GM18526 (cell line): ENCODE measurements around the gene METTL4.

Experiments used
- POLR2A ChIP-seq: IDR thresholded peaks from 3 replicates; pipeline ENCODE4 v1.6.1; 2011; ENCODE audit not compliant: insufficient read length; ENCODE audit errors: extremely low read depth

The METTL4 gene, protein sequence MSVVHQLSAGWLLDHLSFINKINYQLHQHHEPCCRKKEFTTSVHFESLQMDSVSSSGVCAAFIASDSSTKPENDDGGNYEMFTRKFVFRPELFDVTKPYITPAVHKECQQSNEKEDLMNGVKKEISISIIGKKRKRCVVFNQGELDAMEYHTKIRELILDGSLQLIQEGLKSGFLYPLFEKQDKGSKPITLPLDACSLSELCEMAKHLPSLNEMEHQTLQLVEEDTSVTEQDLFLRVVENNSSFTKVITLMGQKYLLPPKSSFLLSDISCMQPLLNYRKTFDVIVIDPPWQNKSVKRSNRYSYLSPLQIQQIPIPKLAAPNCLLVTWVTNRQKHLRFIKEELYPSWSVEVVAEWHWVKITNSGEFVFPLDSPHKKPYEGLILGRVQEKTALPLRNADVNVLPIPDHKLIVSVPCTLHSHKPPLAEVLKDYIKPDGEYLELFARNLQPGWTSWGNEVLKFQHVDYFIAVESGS

DNA sequence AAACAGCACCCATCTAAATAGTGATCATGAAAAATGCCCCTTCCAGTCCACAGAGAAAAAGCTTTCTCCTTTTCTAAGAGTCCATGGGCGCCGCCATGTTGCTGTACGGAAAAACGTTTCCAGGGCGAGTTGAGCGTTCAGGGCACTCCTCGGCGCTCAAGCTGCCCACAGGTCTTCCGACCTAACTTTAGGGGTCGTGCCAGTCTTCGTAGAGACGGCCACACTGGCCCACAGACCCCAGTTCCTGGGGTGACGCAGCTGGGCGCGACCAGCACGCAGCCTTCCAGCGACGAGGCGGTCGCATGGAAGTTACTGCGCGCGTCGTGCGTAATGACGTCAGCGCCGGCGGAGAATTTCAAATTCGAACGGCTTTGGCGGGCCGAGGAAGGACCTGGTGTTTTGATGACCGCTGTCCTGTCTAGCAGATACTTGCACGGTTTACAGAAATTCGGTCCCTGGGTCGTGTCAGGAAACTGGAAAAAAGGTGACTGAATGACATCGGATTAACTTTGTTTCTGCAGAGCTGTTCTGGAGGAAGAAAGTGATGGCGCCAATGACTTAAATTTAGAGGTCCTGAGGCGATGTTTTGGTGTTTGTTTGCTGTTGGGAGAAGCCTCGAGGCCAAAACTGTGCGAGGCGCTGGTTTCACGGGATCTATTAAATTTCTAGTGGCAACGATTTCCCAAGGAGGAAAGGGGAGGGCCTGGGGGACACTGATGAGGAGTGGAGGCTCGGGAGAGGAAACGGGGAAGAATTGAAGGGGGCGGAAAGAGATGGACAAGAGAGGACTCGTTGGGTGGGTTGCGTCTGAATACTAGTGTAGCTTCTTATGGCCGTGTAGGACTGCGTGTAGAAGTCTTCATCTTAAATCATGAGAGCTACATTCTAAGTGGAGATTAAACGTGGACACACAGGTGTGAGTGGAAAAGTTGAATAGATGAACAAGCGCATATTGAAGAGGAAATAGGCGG lies at the start of gene METTL4, which contains the start of gene NDC80:
TSS of gene METTL4 (minus strand) at position 306 of the 971 bp plus-strand sequence. CDS start 4,289 bp downstream, outside the sequence.
TSS of gene NDC80 (plus strand) at position 358 of the 971 bp plus-strand sequence. CDS start 1,429 bp downstream, outside the sequence.
- TF ChIP-seq POLR2A = peak; percentile 65

DNA sequence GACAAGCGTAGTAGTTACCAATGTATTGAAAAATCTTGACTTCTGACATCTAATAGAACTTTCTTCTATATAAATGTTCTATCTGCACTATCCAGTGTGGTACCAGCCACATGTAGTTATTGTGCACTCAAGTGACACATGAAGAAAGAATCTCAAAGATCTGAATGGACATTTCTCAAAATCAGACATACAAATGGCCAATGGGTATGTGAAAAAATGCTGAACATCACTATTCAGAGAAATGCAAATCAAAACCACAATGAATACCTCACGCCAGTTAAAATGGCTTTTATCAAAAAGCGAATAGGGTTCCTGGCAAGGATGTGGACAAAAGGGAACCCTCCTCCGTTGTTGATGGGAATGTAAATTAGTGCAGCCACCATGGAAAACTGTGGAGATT lies 46.7 kb upstream of the METTL4 start:
- TF ChIP-seq POLR2A = no peak

DNA sequence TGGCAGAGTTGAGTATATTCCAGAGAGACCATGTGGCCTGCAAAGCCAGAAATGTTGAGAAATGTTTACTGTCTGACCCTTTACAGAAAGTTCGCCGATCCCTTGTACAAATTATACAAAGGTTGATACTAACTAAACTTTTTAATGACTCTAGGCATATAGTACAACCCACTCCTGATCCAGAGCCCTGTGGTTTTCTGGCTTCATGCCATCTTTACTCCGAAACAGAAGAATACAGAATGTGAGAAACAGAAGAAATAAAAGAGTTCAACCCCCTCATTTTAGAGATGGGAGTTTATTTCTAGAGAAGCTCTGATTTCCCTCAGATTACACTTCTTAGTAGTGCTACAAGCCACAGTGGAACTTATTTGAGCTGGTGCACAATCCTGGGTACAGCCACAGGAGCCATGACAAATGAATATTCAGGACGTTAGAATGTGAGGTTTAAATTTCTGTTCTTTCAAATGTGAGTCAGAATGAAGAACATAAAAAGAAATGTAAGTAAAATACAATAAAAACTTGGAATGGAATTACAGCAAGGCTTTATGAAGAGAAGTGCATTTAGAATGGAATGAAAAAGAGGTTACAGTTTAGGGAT lies 46.2 kb upstream of the METTL4 start:
- TF ChIP-seq POLR2A = no peak

DNA sequence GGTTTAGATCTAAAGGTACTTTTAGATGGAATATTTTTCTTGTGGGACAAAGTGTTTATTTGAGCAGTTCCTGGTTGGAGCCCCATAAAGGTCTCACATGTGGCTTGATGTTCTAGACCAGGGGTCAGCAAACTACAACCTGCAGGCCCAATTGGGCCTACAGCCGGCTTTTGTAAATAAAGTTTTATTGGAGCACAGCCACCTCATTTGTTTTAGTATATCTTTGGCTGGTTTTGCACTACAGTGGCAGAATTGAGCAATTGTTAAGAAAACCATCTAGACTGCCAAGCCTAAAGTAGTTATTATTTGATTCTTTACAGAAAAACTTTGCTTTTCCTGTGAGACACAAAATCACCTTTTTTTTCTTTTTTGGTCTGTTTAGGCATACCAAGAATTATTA lies 41.7 kb upstream of the METTL4 start:
- TF ChIP-seq POLR2A = no peak

DNA sequence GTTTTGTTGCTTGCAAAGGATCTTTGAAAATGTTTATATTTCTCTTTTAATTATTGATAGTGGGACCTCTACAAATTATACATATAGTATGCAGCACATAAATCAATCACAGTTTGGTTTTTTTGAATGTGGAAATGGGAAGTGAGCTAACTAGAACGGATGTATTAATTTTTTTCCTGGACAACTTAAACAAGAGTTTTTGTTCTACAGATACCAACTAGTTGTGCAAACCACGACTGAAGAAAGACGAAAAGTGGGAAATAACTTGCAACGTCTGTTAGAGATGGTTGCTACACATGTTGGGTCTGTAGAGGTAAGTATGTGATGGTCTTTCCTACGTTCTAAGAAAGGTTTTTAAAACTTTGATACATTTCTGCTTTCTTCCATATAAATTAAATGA lies 39.2 kb upstream of the METTL4 start:
- TF ChIP-seq POLR2A = no peak

DNA sequence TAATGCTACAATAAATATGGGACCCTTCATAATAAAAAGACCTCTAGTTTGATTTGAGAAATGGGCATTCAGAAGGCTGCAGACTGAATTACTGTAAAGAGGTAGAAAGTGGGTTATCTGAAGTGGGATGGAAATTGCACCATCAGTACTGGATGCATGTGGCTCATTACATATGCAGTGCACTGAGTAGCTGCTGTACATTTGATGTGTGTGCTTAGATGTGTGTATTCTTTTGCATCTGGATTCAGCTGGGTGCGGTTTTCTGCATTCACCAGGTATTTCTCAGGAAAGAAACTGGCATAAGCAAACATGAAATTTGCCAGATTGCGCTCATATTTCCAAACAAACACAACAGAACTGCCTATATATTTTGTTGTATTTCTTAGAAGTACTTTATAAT lies 38.3 kb upstream of the METTL4 start:
- TF ChIP-seq POLR2A = no peak

DNA sequence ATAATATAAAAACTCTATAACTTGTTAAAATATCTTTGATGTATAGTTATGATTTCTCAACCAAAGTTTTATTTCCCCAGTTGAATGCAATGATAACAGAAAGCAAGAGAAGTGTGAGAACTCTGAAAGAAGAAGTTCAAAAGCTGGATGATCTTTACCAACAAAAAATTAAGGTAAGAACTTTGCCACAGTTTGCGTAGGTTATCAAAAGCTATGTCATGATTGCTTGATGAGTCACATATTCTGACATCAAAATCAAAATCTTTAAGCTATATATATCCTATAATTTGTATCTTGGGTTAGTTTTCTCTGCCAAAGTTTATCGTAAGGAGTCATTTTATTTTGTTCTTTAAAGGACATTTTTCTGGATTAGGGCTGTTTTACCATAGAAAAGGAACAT lies 35.0 kb upstream of the METTL4 start:
- no peak for TF ChIP-seq POLR2A

DNA sequence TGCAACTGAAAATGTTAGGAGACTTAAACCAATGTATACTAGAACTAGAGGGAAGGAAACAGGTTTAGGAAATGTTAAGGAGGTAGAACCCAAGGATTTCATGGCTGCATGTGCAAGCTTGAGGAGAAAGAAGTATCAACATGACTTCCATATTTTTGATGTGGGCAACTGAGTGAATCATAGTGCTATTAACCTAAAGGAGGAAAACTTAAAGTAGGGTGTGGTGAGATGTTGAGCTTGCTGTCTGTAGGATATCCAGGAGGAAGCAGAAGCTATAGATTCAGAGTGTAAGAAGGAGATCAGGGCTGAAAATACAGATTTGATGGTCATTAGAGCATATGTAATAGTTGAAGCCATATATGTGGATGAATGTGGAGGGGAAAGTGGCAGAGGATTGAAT lies 31.5 kb upstream of the METTL4 start:
- TF ChIP-seq POLR2A = no peak

DNA sequence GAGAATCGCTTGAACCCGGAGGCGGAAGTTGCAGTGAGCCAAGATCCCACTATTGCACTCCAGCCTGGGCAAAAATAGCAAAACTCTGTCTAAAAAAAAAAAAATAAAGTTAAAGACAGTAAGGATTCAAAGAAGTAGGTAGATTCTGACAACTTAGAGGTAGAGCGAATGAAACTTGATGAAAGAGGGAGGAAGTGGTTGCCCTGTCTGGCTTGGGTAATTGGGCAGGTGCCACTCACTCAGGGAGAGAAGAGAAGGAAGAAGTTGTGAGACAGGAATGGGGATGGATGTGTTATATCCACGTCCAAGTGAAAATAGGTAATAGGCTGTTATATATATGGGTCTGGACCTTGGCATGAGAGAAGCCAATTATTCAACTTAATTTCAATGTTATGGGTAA lies 26.3 kb upstream of the METTL4 start:
- TF ChIP-seq POLR2A = no peak

DNA sequence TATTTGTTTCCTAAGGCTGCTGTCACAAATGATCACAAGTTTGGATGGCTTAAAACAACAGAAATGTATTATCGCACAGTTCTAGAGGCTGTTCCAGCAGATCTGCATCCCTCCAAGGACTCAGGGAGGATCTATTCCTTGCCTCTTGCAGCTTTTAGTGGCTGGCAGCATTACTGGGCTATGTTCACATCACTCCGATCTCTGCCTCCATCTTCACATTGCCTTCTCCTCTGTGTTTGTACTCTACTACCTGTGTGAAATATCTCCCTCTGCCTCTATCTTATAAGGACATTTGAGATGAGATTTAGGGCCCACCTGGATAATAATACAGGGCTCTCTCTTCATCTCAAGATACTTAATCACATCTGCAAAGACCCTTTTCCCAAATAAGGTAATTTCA lies 19.0 kb upstream of the METTL4 start:
- no peak for TF ChIP-seq POLR2A

DNA sequence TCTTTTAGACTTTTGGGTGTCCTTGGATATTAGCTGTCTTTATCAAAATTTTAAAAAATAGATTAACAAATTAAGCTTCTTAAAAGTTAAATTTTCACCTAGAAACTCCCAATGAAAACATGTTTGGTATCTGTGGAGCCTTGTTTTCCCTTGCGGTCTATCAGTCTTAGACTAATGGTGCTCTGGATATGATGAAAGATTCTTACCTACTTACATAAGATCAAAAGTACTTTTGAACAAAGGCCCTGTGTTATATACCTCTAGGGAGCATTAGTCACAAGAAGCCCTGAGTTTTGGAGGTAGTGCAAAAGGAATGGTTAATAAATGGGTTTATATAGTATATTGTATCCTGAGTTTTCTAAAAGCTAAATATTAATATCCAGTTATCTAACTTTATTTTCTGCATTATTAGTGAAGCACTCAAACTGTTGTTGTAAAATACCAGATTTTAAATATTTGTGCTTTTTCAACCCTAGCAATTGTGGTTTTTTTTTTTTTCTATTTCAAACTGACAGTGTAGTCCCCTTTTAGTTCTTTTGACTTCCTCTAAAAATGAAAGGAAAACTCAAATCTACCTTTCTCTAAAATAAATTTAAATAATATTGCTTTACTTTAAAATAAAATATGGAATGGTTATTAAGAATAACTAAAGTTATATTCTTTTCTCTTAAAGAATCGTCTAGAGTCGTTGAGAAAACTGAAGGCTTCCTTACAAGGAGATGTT lies 18.2 kb upstream of the METTL4 start:
- TF ChIP-seq POLR2A = no peak

DNA sequence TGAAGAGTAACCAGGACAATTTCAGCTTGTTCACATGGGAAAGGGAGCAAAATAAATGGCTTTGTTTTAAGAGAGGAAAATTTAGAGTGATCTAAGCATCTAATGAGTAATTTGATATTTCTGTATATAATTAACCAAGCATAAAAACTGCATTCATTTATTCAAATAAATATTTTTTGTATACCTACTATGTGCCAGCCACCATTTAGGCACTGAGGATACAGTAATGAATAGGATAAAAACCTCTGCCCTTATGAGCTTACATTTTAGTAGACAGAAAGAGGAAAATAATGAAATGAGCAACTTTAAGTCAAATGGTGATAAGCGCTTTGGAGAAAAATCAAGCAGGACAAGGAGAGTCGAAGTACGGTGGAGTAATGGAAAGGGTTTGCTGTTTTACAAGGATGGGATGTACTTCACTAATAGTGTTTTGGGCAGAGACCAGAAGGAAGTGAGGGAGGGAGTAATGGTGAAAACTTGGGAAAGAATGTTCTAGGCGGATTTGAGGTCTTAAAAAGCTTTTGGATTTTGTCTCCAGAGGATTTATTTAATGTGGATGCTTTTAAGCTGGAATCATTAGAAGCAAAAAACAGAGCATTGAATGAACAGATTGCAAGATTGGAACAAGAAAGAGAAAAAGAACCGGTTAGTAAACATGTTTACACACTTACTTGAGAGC lies 17.5 kb upstream of the METTL4 start:
- TF ChIP-seq POLR2A = no peak

DNA sequence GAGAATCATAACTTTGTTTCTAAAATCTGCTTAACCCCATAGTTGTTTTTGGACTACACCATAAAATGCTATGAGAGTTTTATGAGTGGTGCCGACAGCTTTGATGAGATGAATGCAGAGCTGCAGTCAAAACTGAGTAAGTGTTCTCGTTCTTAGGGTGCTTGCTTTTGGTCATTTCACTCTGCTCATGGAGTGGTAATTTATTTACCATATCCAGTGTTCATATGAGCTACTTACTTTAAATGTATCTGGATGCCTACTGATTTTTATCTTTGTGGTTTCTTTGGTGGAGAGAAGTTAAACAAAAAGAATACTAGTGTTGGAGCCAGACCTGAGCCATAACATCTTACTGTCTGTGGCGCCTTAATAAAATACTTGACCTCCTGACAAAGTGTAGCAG lies 16.5 kb upstream of the METTL4 start:
- TF ChIP-seq POLR2A = no peak

DNA sequence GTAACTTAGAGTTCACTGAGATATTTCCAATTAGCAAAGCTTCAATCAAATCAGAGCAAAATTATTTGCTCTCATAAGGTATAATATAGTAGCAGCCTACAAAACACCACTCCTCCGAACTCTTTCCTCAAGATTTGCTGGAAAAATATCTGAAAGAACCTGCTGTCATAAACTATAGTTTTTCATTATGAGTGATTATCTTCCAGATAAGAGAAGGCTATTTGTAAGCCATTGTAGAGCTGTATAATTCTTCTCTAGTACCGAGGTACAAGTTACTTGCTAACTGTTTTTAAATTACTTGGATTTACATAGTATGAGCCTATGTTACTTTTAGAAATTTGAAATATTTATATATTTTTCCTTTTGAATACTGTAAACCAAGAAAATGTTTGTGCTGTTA lies 2.1 kb upstream of the METTL4 start:
- TF ChIP-seq POLR2A = no peak
